Caco-2 (cell line): ENCODE results near the gene PPP2R3A. TPM values are rescaled to one million over a fixed set of nuclear protein-coding genes. Genes with fewer than 3 reads are reported as not detected.
"Not testable (repeated sequence)": the region's sequence is repeated elsewhere in the genome, so short reads cannot be mapped to it uniquely, and the experiment has no call there.

ENCODE experiments used
- BruUV-seq: library from RNA; stranded (reverse); fragments of 400-500 nt; replicated peaks from 2 replicates; lab custom pipeline; 2021; lab: Mats Ljungman, UMichigan
- CTCF ChIA-PET: fragments of 300-600 bp; sonication (Branson Sonifier 250); formaldehyde crosslinking; loops from one replicate; lab custom pipeline; 2022; ENCODE audit warnings: antibody characterized with exemption; lab: Charles Lee
- POLR2A ChIA-PET: fragments of 300-600 bp; sonication (Branson Sonifier 250); formaldehyde crosslinking; loops from one replicate; lab custom pipeline; 2022; ENCODE audit warnings: antibody characterized with exemption; lab: Charles Lee
- DNase-seq, 2 experiments: peaks; one replicate each; pipeline versions ENCODE4 v3.0.0 to v3.0.0-alpha.2; 2020 to 2022
- H3K27me3 ChIP-seq: replicated peaks from 2 replicates; pipeline ENCODE4 v1.6.0; 2011; ENCODE audit warnings: low read length; ENCODE audit not compliant: control insufficient read depth, insufficient read depth
- H3K36me3 ChIP-seq: 2 replicates; pipeline ENCODE4 v1.5.1; 2011; ENCODE audit warnings: low read length; ENCODE audit not compliant: control insufficient read depth, insufficient read depth
- H3K4me1 ChIP-seq: fragments of 250-450 bp; sonication (Bioruptor Pico); 2 replicates; pipeline ENCODE4 v1.5.1; 2020; ENCODE audit warnings: mild to moderate bottlenecking
- H3K4me3 ChIP-seq: 2 replicates; pipeline ENCODE4 v1.5.1; 2011; ENCODE audit warnings: low read depth, mild to moderate bottlenecking, control low read depth, low read length
- H3K9me3 ChIP-seq: fragments of 250-450 bp; sonication (Bioruptor Pico); 2 replicates; pipeline ENCODE4 v1.5.1; 2020; ENCODE audit warnings: mild to moderate bottlenecking, moderate library complexity
- H3K27ac Mint-ChIP-seq: one replicate; pipeline ENCODE4 v1.8.0; 2022; ENCODE audit warnings: mixed read lengths; ENCODE audit not compliant: unreplicated experiment
- H3K27me3 Mint-ChIP-seq: one replicate; pipeline ENCODE4 v1.8.0; 2022; ENCODE audit warnings: mixed read lengths; ENCODE audit not compliant: insufficient read depth, unreplicated experiment
- H3K36me3 Mint-ChIP-seq: one replicate; pipeline ENCODE4 v1.8.0; 2022; ENCODE audit warnings: mild to moderate bottlenecking, mixed read lengths; ENCODE audit not compliant: insufficient read depth, unreplicated experiment
- H3K4me1 Mint-ChIP-seq: one replicate; pipeline ENCODE4 v1.8.0; 2022; ENCODE audit warnings: low read depth, mixed read lengths; ENCODE audit not compliant: unreplicated experiment
- H3K4me3 Mint-ChIP-seq: one replicate; pipeline ENCODE4 v1.8.0; 2022; ENCODE audit warnings: mild to moderate bottlenecking, moderate library complexity, mixed read lengths; ENCODE audit not compliant: unreplicated experiment
- H3K9me3 Mint-ChIP-seq: one replicate; pipeline ENCODE4 v1.8.0; 2022; ENCODE audit warnings: mixed read lengths; ENCODE audit not compliant: unreplicated experiment
- intact Hi-C: fragments of 100-400 bp; cut with micrococcal nuclease; formaldehyde crosslinking; loops from one replicate; pipeline ENCODE4 v1.10.0; 2022; ENCODE audit not compliant: unreplicated experiment
- total RNA-seq: library from RNA; stranded (reverse); gene quantifications from 2 replicates; pipeline ENCODE4 v1.2.3, GENCODE V29; 2022
- TF ChIP-seq, protein P1 (sequence below), 2 experiments: fragments of 200-600 bp in 1 of 2; IDR thresholded peaks; 1 replicate in 1 of 2; 2 replicates in 1 of 2; pipeline versions ENCODE4 v1.5.1 to v1.8.0; 2011 to 2022; ENCODE audit warnings: antibody characterized with exemption in 1 of 2, control low read depth in 1 of 2, inconsistent platforms in 1 of 2, low read depth in 1 of 2, low read length in 1 of 2, mild to moderate bottlenecking in 1 of 2, moderate library complexity in 1 of 2; ENCODE audit not compliant: insufficient read depth in 1 of 2, severe bottlenecking in 1 of 2, unreplicated experiment in 1 of 2

The PPP2R3A gene
- total RNA-seq, 1 experiment from 2014 or later = 9.5 TPM

GRCh38 chr3:136085067-136085466 lies 119.5 kb downstream of the PPP2R3A start:
- CTCF ChIA-PET, H3K4me3 Mint-ChIP-seq, POLR2A ChIA-PET, H3K4me1 ChIP-seq, H3K9me3 Mint-ChIP-seq, H3K4me3 ChIP-seq, BruUV-seq, H3K27me3 Mint-ChIP-seq, intact Hi-C loops, H3K27ac Mint-ChIP-seq, H3K4me1 Mint-ChIP-seq, H3K36me3 ChIP-seq, H3K27me3 ChIP-seq, DNase-seq, H3K9me3 ChIP-seq: not testable (repeated sequence)
- H3K36me3 Mint-ChIP-seq = peaks cover 36% of the 10 kb centered on the region

- Mint-ChIP-seq H3K4me1 (peaks cover 1% of the 10 kb centered on the region), H3K36me3 (peaks cover 6% of the 10 kb centered on the region), H3K9me3 (no peaks in the 10 kb centered on the region), H3K4me3 (no peak overlapping the region), H3K27ac (no peak overlapping the region), H3K27me3 (no peaks in the 10 kb centered on the region)
- Histone ChIP-seq H3K4me1 (peaks cover 5% of the 10 kb centered on the region), H3K36me3 (peaks cover 2% of the 10 kb centered on the region), H3K4me3 (no peak overlapping the region), H3K27me3 (no peaks in the 10 kb centered on the region), H3K9me3 (no peaks in the 10 kb centered on the region)
- BruUV-seq = no TSS peak
- POLR2A ChIA-PET = no interaction called here
- TF ChIP-seq, protein P1, sequence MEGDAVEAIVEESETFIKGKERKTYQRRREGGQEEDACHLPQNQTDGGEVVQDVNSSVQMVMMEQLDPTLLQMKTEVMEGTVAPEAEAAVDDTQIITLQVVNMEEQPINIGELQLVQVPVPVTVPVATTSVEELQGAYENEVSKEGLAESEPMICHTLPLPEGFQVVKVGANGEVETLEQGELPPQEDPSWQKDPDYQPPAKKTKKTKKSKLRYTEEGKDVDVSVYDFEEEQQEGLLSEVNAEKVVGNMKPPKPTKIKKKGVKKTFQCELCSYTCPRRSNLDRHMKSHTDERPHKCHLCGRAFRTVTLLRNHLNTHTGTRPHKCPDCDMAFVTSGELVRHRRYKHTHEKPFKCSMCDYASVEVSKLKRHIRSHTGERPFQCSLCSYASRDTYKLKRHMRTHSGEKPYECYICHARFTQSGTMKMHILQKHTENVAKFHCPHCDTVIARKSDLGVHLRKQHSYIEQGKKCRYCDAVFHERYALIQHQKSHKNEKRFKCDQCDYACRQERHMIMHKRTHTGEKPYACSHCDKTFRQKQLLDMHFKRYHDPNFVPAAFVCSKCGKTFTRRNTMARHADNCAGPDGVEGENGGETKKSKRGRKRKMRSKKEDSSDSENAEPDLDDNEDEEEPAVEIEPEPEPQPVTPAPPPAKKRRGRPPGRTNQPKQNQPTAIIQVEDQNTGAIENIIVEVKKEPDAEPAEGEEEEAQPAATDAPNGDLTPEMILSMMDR (IDR thresholded peaks at IDR 0.05; ENCODE audit: insufficient read depth in 1 of 2, low read depth in 1 of 2, low read length in 1 of 2, severe bottlenecking in 1 of 2, unreplicated experiment in 1 of 2) = no peak
- CTCF ChIA-PET = no interaction called here
- DNase-seq = no peak
- intact Hi-C loops = no loop called here
Measured at GRCh38 chr3:136093771-136094170, 128.2 kb downstream of the PPP2R3A start.

GRCh38 chr3:136105044-136105443 lies 139.5 kb downstream of the PPP2R3A start:
- Mint-ChIP-seq H3K4me3 (no peak overlapping the region), H3K9me3 (no peaks in the 10 kb centered on the region), H3K36me3 (peaks cover 16% of the 10 kb centered on the region), H3K27me3 (no peaks in the 10 kb centered on the region), H3K27ac (no peak overlapping the region), H3K4me1 (no peaks in the 10 kb centered on the region)
- no peaks in the 10 kb centered on the region for H3K27me3 ChIP-seq
- TF ChIP-seq, protein P1 (IDR thresholded peaks at IDR 0.05; ENCODE audit: insufficient read depth in 1 of 2, low read depth in 1 of 2, low read length in 1 of 2, severe bottlenecking in 1 of 2, unreplicated experiment in 1 of 2) = no peak
- no peaks in the 10 kb centered on the region for H3K4me1 ChIP-seq
- no peaks in the 10 kb centered on the region for H3K36me3 ChIP-seq
- no peak for DNase-seq
- no peak overlapping the region for H3K4me3 ChIP-seq
- H3K9me3 ChIP-seq = no peaks in the 10 kb centered on the region
- no TSS peak for BruUV-seq
- ChIA-PET POLR2A (no interaction called here), CTCF (no interaction called here)
- intact Hi-C loops = no loop called here

GRCh38 chr3:136106101-136106500 lies 140.6 kb downstream of the PPP2R3A start:
- Histone ChIP-seq H3K9me3 (no peaks in the 10 kb centered on the region), H3K27me3 (no peaks in the 10 kb centered on the region), H3K4me3 (no peak overlapping the region), H3K4me1 (no peaks in the 10 kb centered on the region), H3K36me3 (no peaks in the 10 kb centered on the region)
- no peak for DNase-seq
- intact Hi-C loops = no loop called here
- BruUV-seq = no TSS peak
- no peak overlapping the region for H3K27ac Mint-ChIP-seq
- peaks cover 16% of the 10 kb centered on the region for H3K36me3 Mint-ChIP-seq
- no peak overlapping the region for H3K4me3 Mint-ChIP-seq
- H3K27me3 Mint-ChIP-seq = no peaks in the 10 kb centered on the region
- H3K9me3 Mint-ChIP-seq = no peaks in the 10 kb centered on the region
- ChIA-PET CTCF (no interaction called here), POLR2A (no interaction called here)
- TF ChIP-seq, protein P1 (IDR thresholded peaks at IDR 0.05; ENCODE audit: insufficient read depth in 1 of 2, low read depth in 1 of 2, low read length in 1 of 2, severe bottlenecking in 1 of 2, unreplicated experiment in 1 of 2) = no peak
- H3K4me1 Mint-ChIP-seq = no peaks in the 10 kb centered on the region
